Trophoblast cell (in vitro differentiated cells and primary cell): ENCODE results near the gene KCNN4.

Experiments
- DNase-seq, 2 donors: peaks; one replicate each; pipeline ENCODE4 v3.0.0-alpha.2; 2016
- H2AFZ ChIP-seq: 2 replicates; pipeline ENCODE4 v1.6.1; 2013; ENCODE audit warnings: low read length, moderate library complexity, mild to moderate bottlenecking; ENCODE audit not compliant: insufficient read depth, poor library complexity
- H2AK5ac ChIP-seq: 2 replicates; pipeline ENCODE4 v1.6.1; 2013; ENCODE audit warnings: mild to moderate bottlenecking, low read length
- H2BK120ac ChIP-seq: 2 replicates; pipeline ENCODE4 v1.6.1; 2013; ENCODE audit warnings: low read length, mild to moderate bottlenecking, moderate library complexity; ENCODE audit not compliant: insufficient read depth, poor library complexity
- H2BK12ac ChIP-seq: 2 replicates; pipeline ENCODE4 v1.6.1; 2013; ENCODE audit warnings: mild to moderate bottlenecking, low read length, moderate library complexity
- H2BK5ac ChIP-seq: 2 replicates; pipeline ENCODE4 v1.6.1; 2013; ENCODE audit warnings: low read length, low read depth, moderate library complexity, mild to moderate bottlenecking; ENCODE audit not compliant: poor library complexity
- H3K14ac ChIP-seq: 2 replicates; pipeline ENCODE4 v1.6.1; 2013; ENCODE audit warnings: mild to moderate bottlenecking, low read length
- H3K18ac ChIP-seq: 2 replicates; pipeline ENCODE4 v1.6.1; 2013; ENCODE audit warnings: mild to moderate bottlenecking, low read length
- H3K23ac ChIP-seq: 2 replicates; pipeline ENCODE4 v1.6.1; 2013; ENCODE audit warnings: low read length
- H3K27ac ChIP-seq: 2 replicates; pipeline ENCODE4 v1.5.1; 2013; ENCODE audit warnings: low read depth, mild to moderate bottlenecking, inconsistent platforms, low read length, moderate library complexity
- H3K27me3 ChIP-seq: 2 replicates; pipeline ENCODE4 v1.6.1; 2013; ENCODE audit warnings: inconsistent platforms, mild to moderate bottlenecking, low read length, moderate library complexity; ENCODE audit not compliant: insufficient read depth
- H3K36me3 ChIP-seq, 2 experiments: 1 replicate in 1 of 2; 2 replicates in 1 of 2; pipeline ENCODE4 v1.6.1; 2013; ENCODE audit warnings: low read length in 2 of 2, mild to moderate bottlenecking in 2 of 2, moderate library complexity in 1 of 2; ENCODE audit not compliant: insufficient read depth in 2 of 2, control insufficient read depth in 1 of 2
- H3K4ac ChIP-seq: 2 replicates; pipeline ENCODE4 v1.6.1; 2013; ENCODE audit warnings: low read depth, mild to moderate bottlenecking, low read length, moderate library complexity
- H3K4me1 ChIP-seq, 2 experiments: 1 replicate in 1 of 2; 2 replicates in 1 of 2; pipeline ENCODE4 v1.6.1; 2013; ENCODE audit warnings: low read length in 2 of 2, mild to moderate bottlenecking in 2 of 2, moderate library complexity in 1 of 2; ENCODE audit not compliant: insufficient read depth in 2 of 2, control insufficient read depth in 1 of 2
- H3K4me2 ChIP-seq: 2 replicates; pipeline ENCODE4 v1.6.1; 2013; ENCODE audit warnings: inconsistent platforms, mild to moderate bottlenecking, low read length, moderate library complexity
- H3K4me3 ChIP-seq: 2 replicates; pipeline ENCODE4 v1.5.1; 2013; ENCODE audit warnings: mild to moderate bottlenecking, low read depth, low read length, inconsistent platforms
- H3K79me1 ChIP-seq: one replicate; pipeline ENCODE4 v1.6.1; 2013; ENCODE audit warnings: low read length
- H3K79me2 ChIP-seq: 2 replicates; pipeline ENCODE4 v1.6.1; 2013; ENCODE audit warnings: low read length, mild to moderate bottlenecking; ENCODE audit not compliant: control insufficient read depth, insufficient read depth, poor library complexity
- H3K9ac ChIP-seq: 2 replicates; pipeline ENCODE4 v1.6.1; 2013; ENCODE audit warnings: mild to moderate bottlenecking, low read length
- H3K9me3 ChIP-seq: 2 replicates; pipeline ENCODE4 v1.6.1; 2013; ENCODE audit warnings: low read depth, mild to moderate bottlenecking, control low read depth, inconsistent platforms, low read length; ENCODE audit not compliant: insufficient read depth
- H4K12ac ChIP-seq: 2 replicates; pipeline ENCODE4 v1.6.1; 2013; ENCODE audit warnings: low read depth, mild to moderate bottlenecking, low read length, moderate library complexity
- H4K8ac ChIP-seq: 2 replicates; pipeline ENCODE4 v1.6.1; 2013; ENCODE audit warnings: low read depth, mild to moderate bottlenecking, low read length, moderate library complexity
- H4K91ac ChIP-seq: one replicate; pipeline ENCODE4 v1.6.1; 2013; ENCODE audit warnings: low read depth, mild to moderate bottlenecking, low read length, moderate library complexity
- WGBS: extraction: QIAGEN DNeasy Blood & Tissue Kit; methylation state at CpG from one replicate; pipeline ENCODE4 v1.1.7; 2013; ENCODE audit warnings: missing lambda C conversion rate; ENCODE audit not compliant: insufficient read length, insufficient coverage; ENCODE audit errors: extremely low coverage; 5-methylcytosine and 5-hydroxymethylcytosine counted together

Gene KCNN4

GRCh38 chr19:43731846-43732245 lies 48.9 kb downstream of the KCNN4 start:
- Histone ChIP-seq H3K4me1 (no peaks in the 10 kb centered on the region), H4K91ac (no peak overlapping the region), H3K4me2 (no peak overlapping the region), H2AK5ac (no peak overlapping the region), H2AFZ (no peak overlapping the region), H3K4ac (no peak overlapping the region), H3K36me3 (peaks cover 58 to 72% of the 10 kb centered on the region in 2 experiments), H3K23ac (no peak overlapping the region), H2BK120ac (no peak overlapping the region), H3K79me1 (no peaks in the 10 kb centered on the region), H3K9me3 (peaks cover 5% of the 10 kb centered on the region), H3K27me3 (no peaks in the 10 kb centered on the region), H3K9ac (no peak overlapping the region), H3K79me2 (no peaks in the 10 kb centered on the region), H4K12ac (no peak overlapping the region), H2BK5ac (no peak overlapping the region), H4K8ac (no peak overlapping the region), H3K27ac (no peak overlapping the region), H3K14ac (no peak overlapping the region), H2BK12ac (no peak overlapping the region), H3K18ac (no peak overlapping the region), H3K4me3 (no peak overlapping the region)
- WGBS, result no CpG with 5 or more reads among the region's 1 CpG
- DNase-seq, result no peak

- Histone ChIP-seq H3K23ac (no peak overlapping the region), H3K27me3 (no peaks in the 10 kb centered on the region), H3K36me3 (peaks cover 54 to 67% of the 10 kb centered on the region in 2 experiments), H3K4me1 (no peaks in the 10 kb centered on the region), H3K9me3 (peaks cover 5% of the 10 kb centered on the region), H3K4me2 (no peak overlapping the region), H3K9ac (no peak overlapping the region), H4K91ac (no peak overlapping the region), H2BK120ac (no peak overlapping the region), H3K4me3 (no peak overlapping the region), H3K79me1 (no peaks in the 10 kb centered on the region), H4K8ac (no peak overlapping the region), H2AK5ac (no peak overlapping the region), H2BK5ac (no peak overlapping the region), H3K27ac (no peak overlapping the region), H4K12ac (no peak overlapping the region), H3K14ac (no peak overlapping the region), H2BK12ac (no peak overlapping the region), H3K18ac (no peak overlapping the region), H3K4ac (no peak overlapping the region), H3K79me2 (no peaks in the 10 kb centered on the region), H2AFZ (no peak overlapping the region)
- no peak for DNase-seq
- WGBS, result no CpG with 5 or more reads among the region's 14 CpGs
Measured at GRCh38 chr19:43731346-43731745, 49.4 kb downstream of the KCNN4 start.

GRCh38 chr19:43729919-43730318 lies 50.9 kb downstream of the KCNN4 start:
- Histone ChIP-seq H3K79me1 (no peaks in the 10 kb centered on the region), H3K4me1 (no peaks in the 10 kb centered on the region), H2AK5ac (no peak overlapping the region), H4K8ac (no peak overlapping the region), H3K4me3 (no peak overlapping the region), H3K36me3 (peaks cover 52 to 60% of the 10 kb centered on the region in 2 experiments), H3K27me3 (no peaks in the 10 kb centered on the region), H3K23ac (no peak overlapping the region), H3K18ac (no peak overlapping the region), H2BK120ac (no peak overlapping the region), H4K91ac (no peak overlapping the region), H2BK5ac (no peak overlapping the region), H3K14ac (no peak overlapping the region), H3K9ac (no peak overlapping the region), H4K12ac (no peak overlapping the region), H2AFZ (no peak overlapping the region), H3K4me2 (no peak overlapping the region), H2BK12ac (no peak overlapping the region), H3K79me2 (no peaks in the 10 kb centered on the region), H3K27ac (no peak overlapping the region), H3K4ac (no peak overlapping the region), H3K9me3 (peaks cover 5% of the 10 kb centered on the region)
- no peak for DNase-seq
- no CpG with 5 or more reads among the region's 5 CpGs for WGBS

GRCh38 chr19:43727593-43727853 lies 53.2 kb downstream of the KCNN4 start:
- H2BK120ac ChIP-seq, result no peak overlapping the region
- no peaks in the 10 kb centered on the region for H3K79me1 ChIP-seq
- no peak overlapping the region for H3K14ac ChIP-seq
- no peaks in the 10 kb centered on the region for H3K79me2 ChIP-seq
- no peak overlapping the region for H3K9ac ChIP-seq
- no peak overlapping the region for H4K91ac ChIP-seq
- peaks cover 5% of the 10 kb centered on the region for H3K9me3 ChIP-seq
- no peak overlapping the region for H3K18ac ChIP-seq
- H2AK5ac ChIP-seq, result no peak overlapping the region
- H4K12ac ChIP-seq, result no peak overlapping the region
- H3K27ac ChIP-seq, result no peak overlapping the region
- no peak overlapping the region for H3K23ac ChIP-seq
- no peak overlapping the region for H2BK5ac ChIP-seq
- no peaks in the 10 kb centered on the region for H3K4me1 ChIP-seq
- no CpG with 5 or more reads among the region's 4 CpGs for WGBS
- no peak overlapping the region for H3K4ac ChIP-seq
- H3K4me3 ChIP-seq, result no peak overlapping the region
- peaks cover 34 to 41% of the 10 kb centered on the region in 2 experiments for H3K36me3 ChIP-seq
- no peak overlapping the region for H2AFZ ChIP-seq
- no peak for DNase-seq
- no peak overlapping the region for H3K4me2 ChIP-seq
- H3K27me3 ChIP-seq, result no peaks in the 10 kb centered on the region
- no peak overlapping the region for H2BK12ac ChIP-seq
- no peak overlapping the region for H4K8ac ChIP-seq
